Body of pancreas (tissue), 4 donors: ENCODE data around the gene CSNK2A2.

ENCODE experiments used
- CTCF ChIP-seq, 7 experiments: fragments of 450-650 bp in 4 of 7; fragments of 200-600 bp in 3 of 7; sonication (generic) in 3 of 7; IDR thresholded peaks; one replicate each; pipeline ENCODE4 v1.5.1; 2016 to 2019; ENCODE audit warnings: antibody characterized with exemption in 7 of 7
- POLR2A ChIP-seq, 3 donors: fragments of 450-650 bp; IDR thresholded peaks; one replicate each; pipeline ENCODE4 v1.6.1; 2016; ENCODE audit warnings: antibody characterized with exemption in 3 of 3, mild to moderate bottlenecking in 2 of 3

- TF ChIP-seq CTCF (IDR thresholded peaks at IDR 0.05) (no peak), POLR2A (IDR thresholded peaks at IDR 0.05) (no peak)
These were observed 38.9 kb upstream of the CSNK2A2 start for GRCh38 chr16:58236831-58237230.
